Omental fat pad (tissue), 4 donors: ENCODE measurements around the gene LOXL4. TPM values are rescaled to one million over a fixed set of nuclear protein-coding genes. Genes with fewer than 3 reads are reported as not detected.

ENCODE experiments used
- ATAC-seq: fragments of 150-250 bp; one replicate; pipeline ENCODE4 v1.9.1; 2016; ENCODE audit warnings: mild to moderate bottlenecking, moderate library complexity; ENCODE audit not compliant: low FRiP score
- DNase-seq: peaks from one replicate; pipeline ENCODE4 v3.0.0-alpha.2; 2019; ENCODE audit warnings: low spot score
- CTCF ChIP-seq, 3 donors: fragments of 450-650 bp; IDR thresholded peaks; one replicate each; pipeline ENCODE4 v1.5.1; 2016 to 2017; ENCODE audit warnings: antibody characterized with exemption in 3 of 3, mild to moderate bottlenecking in 3 of 3, moderate library complexity in 2 of 3
- total RNA-seq, 4 donors: library from RNA; depleted of rRNA; stranded (reverse); fragments of >200 nt; gene quantifications; one replicate each; pipeline ENCODE4 v1.1.0, GENCODE V29; 2016

LOXL4 gene
- total RNA-seq, 4 donors from 2014 or later: 3.3 to 13.0 (median 7.0) TPM

DNA sequence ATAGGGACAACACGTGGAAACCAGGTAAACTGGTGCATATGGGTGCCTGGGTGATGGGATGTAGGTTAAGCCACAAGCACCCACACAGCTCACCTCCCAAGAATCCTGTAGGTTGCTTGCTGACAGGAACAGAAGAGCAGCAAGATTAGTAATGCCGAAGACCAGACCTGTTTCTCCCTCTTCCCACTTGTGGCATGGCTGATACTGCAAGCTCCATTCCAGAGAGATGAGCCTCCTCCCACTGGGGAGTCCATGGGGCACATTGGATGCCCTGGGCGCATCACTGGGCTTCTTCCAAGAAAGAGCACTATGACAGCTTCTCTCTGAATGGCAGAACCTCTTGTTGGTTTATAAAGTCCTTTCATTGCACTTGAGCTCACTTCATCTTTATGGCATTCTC, 44.4 kb upstream of the LOXL4 start:
- DNase-seq (no peak), ATAC-seq (no peak)
- no peak for TF ChIP-seq CTCF (IDR thresholded peaks at IDR 0.05)

- no peak for DNase-seq
- ATAC-seq: no peak
- no peak for TF ChIP-seq CTCF (IDR thresholded peaks at IDR 0.05)
Measured at GRCh38 chr10:98310701-98311100, 42.7 kb upstream of the LOXL4 start.

- no peak for TF ChIP-seq CTCF (IDR thresholded peaks at IDR 0.05)
- peak; percentile 39 for DNase-seq
- peak; percentile 98 for ATAC-seq
Measured at GRCh38 chr10:98309366-98310355, 41.7 kb upstream of the LOXL4 start.

DNA sequence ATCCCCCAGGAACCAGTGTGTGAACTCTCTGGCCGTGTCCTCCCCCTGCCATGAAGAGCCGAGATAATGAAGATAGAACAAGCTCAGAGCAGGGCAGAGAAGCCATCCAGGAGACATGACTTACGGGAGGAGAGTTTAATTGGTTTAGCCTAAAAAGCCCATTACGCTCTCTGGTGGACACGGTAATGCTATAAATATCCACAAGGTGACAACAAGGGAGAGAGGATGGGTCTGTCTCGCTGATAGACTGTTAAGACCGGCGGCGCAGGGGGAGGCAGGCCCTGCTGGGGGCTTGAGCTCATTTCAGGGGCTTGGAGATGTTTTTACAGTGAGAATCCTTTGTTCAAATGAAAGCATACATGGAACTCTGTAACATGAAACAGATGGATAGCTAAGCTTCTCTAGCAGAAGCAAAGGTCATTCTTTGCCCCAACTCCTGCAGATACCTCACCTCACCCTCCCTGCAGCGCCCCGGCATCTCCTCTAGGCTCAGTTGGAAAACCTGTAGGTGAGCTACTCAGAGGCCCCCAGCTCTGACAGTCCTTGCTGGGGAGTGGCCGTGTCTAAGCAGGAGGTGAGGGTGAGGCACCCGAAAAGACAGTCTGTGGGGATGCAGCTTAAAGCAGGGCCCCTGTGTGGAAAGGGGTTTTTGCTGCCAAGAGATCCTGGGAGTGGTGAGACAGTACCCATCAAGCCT, 40.8 kb upstream of the LOXL4 start:
- DNase-seq: no peak
- ATAC-seq: peak; percentile 16
- no peak for TF ChIP-seq CTCF (IDR thresholded peaks at IDR 0.05)

GRCh38 chr10:98307916-98308541, 40.0 kb upstream of the LOXL4 start:
- TF ChIP-seq CTCF (IDR thresholded peaks at IDR 0.05): no peak
- DNase-seq (no peak), ATAC-seq (no peak)

DNA sequence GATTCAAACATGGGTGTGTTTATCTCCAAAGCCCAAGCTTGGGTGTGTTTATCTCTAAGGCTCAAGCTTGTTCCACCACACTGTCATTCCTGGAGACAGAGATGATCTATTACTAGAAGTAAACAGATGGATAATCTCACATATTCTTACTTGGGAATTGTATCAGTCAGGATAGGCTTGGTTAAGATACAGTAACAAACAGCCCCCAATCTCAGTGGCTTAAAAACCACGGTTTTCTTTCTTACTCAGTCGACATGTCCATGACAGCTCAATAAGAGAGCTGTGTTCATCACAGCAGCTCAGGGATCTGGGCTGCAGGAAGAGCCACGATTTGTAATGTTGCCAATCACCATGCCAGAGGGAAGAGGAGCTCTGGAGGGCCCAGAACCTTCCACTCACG, 38.5 kb upstream of the LOXL4 start:
- no peak for DNase-seq
- TF ChIP-seq CTCF (IDR thresholded peaks at IDR 0.05): no peak
- no peak for ATAC-seq
